K562 (cell line): ENCODE data around the gene ADAM33. TPM values are rescaled to one million over a fixed set of nuclear protein-coding genes. Genes with fewer than 3 reads are reported as not detected.

Experiments
- ATAC-seq: fragments of 200-7000 bp; cut with Tn5 transposase; 3 replicates; pipeline ENCODE4 v1.9.1; 2020; ENCODE audit warnings: moderate library complexity
- BruUV-seq: library from RNA; stranded (reverse); fragments of 400-500 nt; replicated peaks from 2 replicates; lab custom pipeline; 2021; lab: Mats Ljungman, UMichigan
- CTCF ChIA-PET: fragments of 300-600 bp; formaldehyde crosslinking; extraction: SDS; loops from one replicate; lab custom pipeline; 2021; ENCODE audit warnings: low intra/inter-chr PET ratio; lab: Yijun Ruan, JAX
- POLR2A ChIA-PET: fragments of 300-600, 350-650 bp; sonication (Branson Sonifier 250); formaldehyde crosslinking; extraction: SDS; loops from one replicate; lab custom pipeline; 2021; ENCODE audit warnings: antibody characterized with exemption, inconsistent platforms; lab: Yijun Ruan, JAX
- DNase-seq, 4 experiments: peaks; one replicate each; pipeline versions ENCODE4 v3.0.0 to v3.0.0-alpha.2; 2011 to 2018; ENCODE audit warnings: low spot score in 3 of 4, mixed read lengths in 3 of 4; ENCODE audit errors: extremely low read depth in 1 of 4
- FAIRE-seq: peaks from 2 replicates; lab custom pipeline; 2011; peaks lifted over from hg19 to GRCh38; lab: Jason Lieb, UNC
- H2AFZ ChIP-seq: 2 replicates; pipeline ENCODE4 v1.6.0; 2011; ENCODE audit warnings: low read depth, low read length, control low read depth, inconsistent platforms
- H3K27ac ChIP-seq: fragments of 200-600 bp; 3 replicates; pipeline ENCODE4 v1.8.0; 2011; ENCODE audit warnings: low read depth, mild to moderate bottlenecking, control low read depth, inconsistent platforms, low read length, moderate library complexity, mixed read lengths; ENCODE audit errors: extremely low read depth
- H3K27me3 ChIP-seq, 2 experiments: fragments of 300-600 bp in 1 of 2; 2 replicates in 1 of 2; 3 replicates in 1 of 2; pipeline versions ENCODE4 v1.6.0 to v1.8.0; 2011; ENCODE audit warnings: inconsistent platforms in 2 of 2, low read length in 2 of 2, mild to moderate bottlenecking in 1 of 2, mixed read lengths in 1 of 2, moderate library complexity in 1 of 2; ENCODE audit not compliant: control insufficient read depth in 2 of 2, insufficient read depth in 2 of 2
- H3K36me3 ChIP-seq: fragments of 300-600 bp; 3 replicates; pipeline ENCODE4 v1.8.0; 2011; ENCODE audit warnings: mild to moderate bottlenecking, low read length, inconsistent platforms; ENCODE audit not compliant: control insufficient read depth, insufficient read depth
- H3K4me1 ChIP-seq, 2 experiments: fragments of 200-600 bp in 1 of 2; replicated peaks in 1 of 2; 2 replicates in 1 of 2; 3 replicates in 1 of 2; pipeline versions ENCODE4 v1.5.1 to v1.8.0; 2011; ENCODE audit warnings: inconsistent platforms in 2 of 2, low read length in 2 of 2, mild to moderate bottlenecking in 1 of 2, mixed read lengths in 1 of 2, moderate library complexity in 1 of 2; ENCODE audit not compliant: control insufficient read depth in 2 of 2, insufficient read depth in 2 of 2
- H3K4me2 ChIP-seq: 2 replicates; pipeline ENCODE4 v1.6.1; 2011; ENCODE audit warnings: low read length, control low read depth, inconsistent platforms, mixed read lengths; ENCODE audit not compliant: insufficient read depth
- H3K4me3 ChIP-seq: fragments of 200-600 bp; sonication (generic), shearing (Covaris generic); 2 replicates; pipeline ENCODE4 v1.5.1; 2016; ENCODE audit warnings: control low read depth, inconsistent platforms
- H3K79me2 ChIP-seq: fragments of 200-600 bp; 3 replicates; pipeline ENCODE4 v1.8.0; 2011; ENCODE audit warnings: low read length, inconsistent platforms; ENCODE audit not compliant: control insufficient read depth, insufficient read depth
- H3K9ac ChIP-seq, 2 experiments: 2 replicates each; pipeline versions ENCODE4 v1.6.0 to v1.6.1; 2011; ENCODE audit warnings: low read depth in 2 of 2, low read length in 2 of 2, control low read depth in 1 of 2, inconsistent platforms in 1 of 2, mild to moderate bottlenecking in 1 of 2, mixed read lengths in 1 of 2; ENCODE audit not compliant: insufficient read depth in 1 of 2
- H3K9me1 ChIP-seq: one replicate; pipeline ENCODE4 v1.6.0; 2011; ENCODE audit warnings: inconsistent platforms, mild to moderate bottlenecking, low read length, moderate library complexity; ENCODE audit not compliant: control insufficient read depth, insufficient read depth
- H3K9me3 ChIP-seq: replicated peaks from 2 replicates; pipeline ENCODE4 v1.5.1; 2011; ENCODE audit warnings: low read depth, low read length, inconsistent platforms; ENCODE audit not compliant: control insufficient read depth, insufficient read depth
- H4K20me1 ChIP-seq: replicated peaks from 2 replicates; pipeline ENCODE4 v1.6.1; 2011; ENCODE audit warnings: low read length, inconsistent platforms, mixed read lengths; ENCODE audit not compliant: control insufficient read depth, insufficient read depth
- EGR1 ChIP-seq: fragments of 450-650 bp; conservative IDR thresholded peaks from 2 replicates; pipeline ENCODE4 v1.6.1; 2017; ENCODE audit warnings: mild to moderate bottlenecking
- FOSL1 ChIP-seq: fragments of 200-800 bp; sonication (Bioruptor generic); conservative IDR thresholded peaks from 2 replicates; pipeline ENCODE4 v1.6.1; 2016; ENCODE audit warnings: missing genetic modification characterization, missing compliant biosample characterization
- NFXL1 ChIP-seq: fragments of 450-650 bp; formaldehyde crosslinking; IDR thresholded peaks from 2 replicates; pipeline ENCODE4 v1.4.0; 2021; ENCODE audit warnings: mild to moderate bottlenecking
- SRSF3 ChIP-seq: fragments of 200-400 bp; formaldehyde crosslinking; IDR thresholded peaks from 2 replicates; pipeline ENCODE4 v1.6.1; 2016; ENCODE audit warnings: mild to moderate bottlenecking, low read length, moderate library complexity; ENCODE audit not compliant: insufficient read depth
- TAF9B ChIP-seq: fragments of 450-650 bp; IDR thresholded peaks from 2 replicates; pipeline ENCODE4 v1.6.1; 2018; ENCODE audit warnings: mild to moderate bottlenecking; ENCODE audit not compliant: partially characterized antibody
- ZBED1 ChIP-seq: IDR thresholded peaks from 2 replicates; pipeline ENCODE4 v1.6.1; 2014
- ZC3H4 ChIP-seq: sonication (generic); formaldehyde crosslinking; IDR thresholded peaks from 2 replicates; pipeline ENCODE4 v1.9.0; 2021; ENCODE audit warnings: missing genetic modification reagents, borderline replicate concordance
- ZNF512 ChIP-seq: IDR thresholded peaks from 2 replicates; pipeline ENCODE4 v1.6.1; 2016; ENCODE audit warnings: missing genetic modification characterization, missing compliant biosample characterization
- ZNF76 ChIP-seq: fragments of 250-450 bp; sonication (Bioruptor Pico); IDR thresholded peaks from 2 replicates; pipeline ENCODE4 v1.4.0; 2020; ENCODE audit warnings: mild to moderate bottlenecking, moderate library complexity, borderline replicate concordance
- WGBS: fragments of 100-300 bp; shearing (Covaris generic); methylation state at CpG from one replicate; pipeline ENCODE4 v1.1.6; 2016; ENCODE audit warnings: low coverage, mixed read lengths; ENCODE audit not compliant: insufficient coverage; ENCODE audit errors: missing lambda C conversion rate; 5-methylcytosine and 5-hydroxymethylcytosine counted together
- in situ Hi-C: fragments of 300-500 bp; cut with MboI; formaldehyde crosslinking; loops from 4 replicates; pipeline ENCODE4 v1.15.0; 2018; ENCODE audit warnings: inconsistent platforms, mixed read lengths
- intact Hi-C: fragments of 100-400 bp; cut with micrococcal nuclease; formaldehyde crosslinking; loops from 2 replicates; pipeline ENCODE4 v1.14.2; 2022
- polyA plus RNA-seq, 8 experiments: library from polyadenylated mRNA; depleted of rRNA in 4 of 8; stranded (reverse) in 5 of 8; unstranded in 3 of 8; fragments of >200 nt; fragmentation: Nextera tagmentation in 2 of 8; fragmentation: Illumina TruSeq in 1 of 8; extraction: Ambion mirVana in 2 of 8; extraction: Trizol in 1 of 8; gene quantifications; 2 replicates each; pipeline versions ENCODE4 v1.2.1 to v1.2.3, GENCODE V29; 2011 to 2014; ENCODE audit warnings: inconsistent platforms in 1 of 8, missing spikeins in 1 of 8
- total RNA-seq, 7 experiments: library from RNA; depleted of rRNA in 6 of 7; stranded (reverse); fragments of >200 nt in 6 of 7; fragmentation: Illumina TruSeq in 2 of 7; extraction: Trizol in 2 of 7; gene quantifications; 2 replicates each; pipeline versions ENCODE4 v1.2.1 to v1.2.3, GENCODE V29; 2011 to 2021; ENCODE audit warnings: low replicate concordance in 1 of 7

Gene ADAM33
- total and polyA plus RNA-seq, 9 of the 15 experiments (the other 6 are each of a cell fraction or from before 2014, with no cell fraction given) = not detected

- Histone ChIP-seq H3K4me1 (no peaks in the 10 kb centered on the region), H2AFZ (no peak overlapping the region), H3K27ac (no peak overlapping the region), H3K4me3 (no peak overlapping the region), H4K20me1 (no peaks in the 10 kb centered on the region), H3K9ac (no peak overlapping the region), H3K36me3 (no peaks in the 10 kb centered on the region), H3K4me2 (no peak overlapping the region), H3K9me3 (no peaks in the 10 kb centered on the region), H3K79me2 (no peaks in the 10 kb centered on the region), H3K9me1 (no peaks in the 10 kb centered on the region), H3K27me3 (no peaks in the 10 kb centered on the region)
- DNase-seq (no peak), FAIRE-seq (no peak), ATAC-seq (no peak)
- in situ Hi-C loops = no loop called here
- intact Hi-C loops = no loop called here
- BruUV-seq = no TSS peak
- ChIA-PET POLR2A (no interaction called here), CTCF (no interaction called here)
- WGBS = 93% methylated on average over 1 of the region's 1 CpG
- no peak for TF ChIP-seq ZBED1
- TF ChIP-seq ZNF512 (tag) = no peak
- TF ChIP-seq ZNF76 = no peak
- no peak for TF ChIP-seq NFXL1 (CRISPR knock-in tag)
- TF ChIP-seq SRSF3 = no peak
- no peak for TF ChIP-seq ZC3H4 (CRISPR knock-in tag)
- TF ChIP-seq EGR1 = no peak
- no peak for TF ChIP-seq TAF9B
- TF ChIP-seq FOSL1 = no peak
Observed at GRCh38 chr20:3635346-3635745, 46.5 kb downstream of the ADAM33 start.
